Mesendoderm (in vitro differentiated cells): ENCODE data around the gene CBL.

ENCODE experiments used
- DNase-seq: peaks from one replicate; pipeline ENCODE4 v3.0.0; 2013
- H2AK5ac ChIP-seq: 2 replicates; pipeline ENCODE4 v1.6.1; 2013; ENCODE audit warnings: low read length, inconsistent platforms
- H2BK120ac ChIP-seq: 2 replicates; pipeline ENCODE4 v1.6.1; 2013; ENCODE audit warnings: low read depth, mild to moderate bottlenecking, low read length, moderate library complexity, mixed read lengths
- H2BK15ac ChIP-seq: replicated peaks from 2 replicates; pipeline ENCODE4 v1.6.1; 2013; ENCODE audit warnings: low read depth, mild to moderate bottlenecking, moderate library complexity
- H2BK5ac ChIP-seq: 2 replicates; pipeline ENCODE4 v1.6.1; 2013; ENCODE audit warnings: low read length, inconsistent platforms
- H3K18ac ChIP-seq: 2 replicates; pipeline ENCODE4 v1.6.1; 2013; ENCODE audit warnings: mild to moderate bottlenecking, low read length, mixed read lengths
- H3K23ac ChIP-seq: one replicate; pipeline ENCODE4 v1.6.1; 2013; ENCODE audit warnings: low read length
- H3K27ac ChIP-seq: 2 replicates; pipeline ENCODE4 v1.5.1; 2013; ENCODE audit warnings: low read depth, mild to moderate bottlenecking, inconsistent platforms, low read length, moderate library complexity
- H3K27me3 ChIP-seq: 2 replicates; pipeline ENCODE4 v1.6.1; 2013; ENCODE audit warnings: low read length, control low read depth, mild to moderate bottlenecking, inconsistent platforms; ENCODE audit not compliant: insufficient read depth, poor library complexity
- H3K36me3 ChIP-seq: 2 replicates; pipeline ENCODE4 v1.6.1; 2013; ENCODE audit warnings: low read length, inconsistent platforms; ENCODE audit not compliant: control insufficient read depth, insufficient read depth
- H3K4ac ChIP-seq: one replicate; pipeline ENCODE4 v1.6.1; 2013; ENCODE audit warnings: low read depth, mild to moderate bottlenecking, low read length, moderate library complexity
- H3K4me1 ChIP-seq: 2 replicates; pipeline ENCODE4 v1.6.1; 2013; ENCODE audit warnings: low read depth, low read length, inconsistent platforms; ENCODE audit not compliant: control insufficient read depth
- H3K4me2 ChIP-seq: 2 replicates; pipeline ENCODE4 v1.6.1; 2013; ENCODE audit warnings: low read length
- H3K4me3 ChIP-seq: 2 replicates; pipeline ENCODE4 v1.5.1; 2013; ENCODE audit warnings: mild to moderate bottlenecking, low read length
- H3K56ac ChIP-seq: one replicate; pipeline ENCODE4 v1.6.1; 2013; ENCODE audit warnings: low read length
- H3K79me1 ChIP-seq: 2 replicates; pipeline ENCODE4 v1.6.1; 2013; ENCODE audit warnings: low read length, inconsistent platforms
- H3K79me2 ChIP-seq: 2 replicates; pipeline ENCODE4 v1.6.1; 2013; ENCODE audit warnings: mild to moderate bottlenecking, low read length; ENCODE audit not compliant: control insufficient read depth, insufficient read depth
- H3K9ac ChIP-seq: 2 replicates; pipeline ENCODE4 v1.6.1; 2013; ENCODE audit warnings: low read length, inconsistent platforms
- H4K5ac ChIP-seq: one replicate; pipeline ENCODE4 v1.6.1; 2013; ENCODE audit warnings: low read length
- H4K8ac ChIP-seq: one replicate; pipeline ENCODE4 v1.6.1; 2013; ENCODE audit warnings: low read depth, mild to moderate bottlenecking, control low read depth, low read length, moderate library complexity
- WGBS: extraction: QIAGEN DNeasy Blood & Tissue Kit; methylation state at CpG from one replicate; pipeline ENCODE4 v1.1.7; 2013; ENCODE audit warnings: low lambda C conversion rate, missing lambda C conversion rate; ENCODE audit not compliant: insufficient coverage; ENCODE audit errors: extremely low coverage; 5-methylcytosine and 5-hydroxymethylcytosine counted together

The CBL gene

DNA sequence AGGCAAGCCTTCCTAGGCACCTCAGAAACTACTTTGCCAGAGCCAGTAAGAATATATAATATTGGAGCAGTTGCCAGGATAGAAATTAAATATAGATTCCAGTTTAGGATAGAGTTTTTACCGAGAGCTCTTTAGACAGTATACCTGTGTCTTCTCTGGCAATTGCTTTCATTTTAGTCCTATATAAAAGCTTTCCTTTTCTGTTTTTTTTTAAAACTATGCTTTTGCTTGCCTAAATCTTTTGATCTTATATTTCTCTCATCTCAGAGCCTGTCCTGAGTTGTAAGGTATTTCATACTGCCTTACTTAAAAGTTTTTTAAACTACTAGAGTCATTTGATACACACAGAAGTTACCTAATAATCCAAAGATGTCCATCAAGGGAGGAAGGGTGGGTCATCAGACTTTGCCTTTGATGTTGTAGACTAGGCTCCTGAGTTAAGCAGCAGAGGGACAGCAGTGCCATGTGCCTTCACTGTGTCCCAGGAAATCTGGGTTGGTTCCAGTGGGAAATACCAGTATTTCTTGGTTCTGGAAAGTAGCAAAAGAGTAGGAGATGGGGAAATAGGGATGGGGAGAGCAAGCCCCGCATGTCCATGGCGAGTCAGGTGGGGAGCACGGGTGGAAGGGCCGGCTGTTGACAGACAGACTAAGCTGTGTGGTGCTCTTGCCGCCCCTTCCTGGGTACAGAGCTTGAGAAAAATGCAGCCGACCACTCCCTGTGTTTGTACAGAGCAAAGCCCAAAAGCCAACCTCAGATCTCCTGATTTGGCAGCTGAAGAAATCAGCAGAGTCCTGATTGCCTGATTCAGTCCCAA is 99.6 kb downstream of the CBL start:
- peaks cover 4% of the 10 kb centered on the region for H3K36me3 ChIP-seq
- no peaks in the 10 kb centered on the region for H3K79me2 ChIP-seq
- H3K9ac ChIP-seq: no peak overlapping the region
- peaks cover 2% of the 10 kb centered on the region for H3K4me1 ChIP-seq
- no peak overlapping the region for H3K27ac ChIP-seq
- H2BK120ac ChIP-seq: no peak overlapping the region
- WGBS: no CpG with 5 or more reads among the region's 7 CpGs
- H2BK15ac ChIP-seq: no peak overlapping the region
- H3K4me2 ChIP-seq: no peak overlapping the region
- no peak overlapping the region for H3K18ac ChIP-seq
- H3K4me3 ChIP-seq: no peak overlapping the region
- H3K23ac ChIP-seq: no peak overlapping the region
- H2AK5ac ChIP-seq: no peak overlapping the region
- H3K79me1 ChIP-seq: no peaks in the 10 kb centered on the region
- no peak overlapping the region for H4K8ac ChIP-seq
- H3K56ac ChIP-seq: no peak overlapping the region
- no peaks in the 10 kb centered on the region for H3K27me3 ChIP-seq
- no peak overlapping the region for H3K4ac ChIP-seq
- H2BK5ac ChIP-seq: no peak overlapping the region
- no peak overlapping the region for H4K5ac ChIP-seq
- DNase-seq: no peak

DNA sequence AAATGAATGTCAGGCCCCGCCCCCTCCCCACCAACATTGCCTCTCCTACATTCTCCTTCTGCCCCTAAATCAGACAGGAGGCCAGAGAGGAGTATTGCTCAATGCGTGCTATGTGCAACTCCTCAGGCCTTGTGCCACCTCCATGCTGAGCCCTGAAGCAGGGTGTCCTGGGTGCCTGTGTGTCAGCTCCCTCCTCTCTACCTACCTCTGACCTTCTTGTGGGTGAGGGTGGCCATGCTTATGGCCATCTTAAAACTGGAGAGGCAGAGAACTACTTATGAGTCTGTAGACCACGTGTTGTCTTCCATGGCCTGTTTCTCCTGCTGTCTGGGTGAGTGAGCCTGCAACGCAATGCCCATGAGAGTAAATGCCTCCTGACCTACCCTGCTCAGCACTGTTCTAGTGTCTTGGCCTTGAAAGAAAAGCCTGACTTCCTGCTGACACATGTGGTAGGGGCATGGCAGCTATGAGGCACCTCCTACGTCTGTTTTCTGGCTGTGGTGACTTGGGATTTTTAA is 100.3 kb downstream of the CBL start:
- Histone ChIP-seq H3K36me3 (peaks cover 4% of the 10 kb centered on the region), H3K27me3 (no peaks in the 10 kb centered on the region), H3K23ac (no peak overlapping the region), H3K79me2 (no peaks in the 10 kb centered on the region), H2AK5ac (no peak overlapping the region), H2BK120ac (no peak overlapping the region), H3K4me1 (peaks cover 2% of the 10 kb centered on the region), H3K56ac (no peak overlapping the region), H4K8ac (no peak overlapping the region), H3K9ac (no peak overlapping the region), H3K27ac (no peak overlapping the region), H2BK5ac (no peak overlapping the region), H3K18ac (no peak overlapping the region), H3K79me1 (no peaks in the 10 kb centered on the region), H3K4ac (no peak overlapping the region), H2BK15ac (no peak overlapping the region), H3K4me3 (no peak overlapping the region), H3K4me2 (no peak overlapping the region), H4K5ac (no peak overlapping the region)
- DNase-seq: no peak
- no CpG with 5 or more reads among the region's 5 CpGs for WGBS

DNA sequence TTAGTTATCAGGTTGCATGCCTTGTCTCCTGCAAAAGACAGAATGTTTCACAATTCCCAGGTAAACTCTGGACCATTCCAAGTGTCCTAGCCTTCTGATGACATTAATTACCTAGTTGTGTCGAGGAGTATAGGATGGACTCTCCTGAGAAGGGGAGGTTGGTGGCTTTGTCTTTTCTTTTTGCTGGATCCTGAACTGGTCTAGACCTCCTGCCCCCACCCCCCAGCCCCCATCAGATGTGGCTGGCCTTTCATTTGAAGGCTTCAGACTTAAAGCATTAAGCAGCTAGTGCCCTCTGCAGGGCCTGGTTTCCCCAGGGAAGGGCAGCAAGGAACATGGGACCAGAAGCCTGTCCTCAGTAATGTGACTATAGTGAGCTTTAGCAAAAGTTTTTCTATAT is 101.1 kb downstream of the CBL start:
- no CpG with 5 or more reads among the region's 1 CpG for WGBS
- no peaks in the 10 kb centered on the region for H3K27me3 ChIP-seq

DNA sequence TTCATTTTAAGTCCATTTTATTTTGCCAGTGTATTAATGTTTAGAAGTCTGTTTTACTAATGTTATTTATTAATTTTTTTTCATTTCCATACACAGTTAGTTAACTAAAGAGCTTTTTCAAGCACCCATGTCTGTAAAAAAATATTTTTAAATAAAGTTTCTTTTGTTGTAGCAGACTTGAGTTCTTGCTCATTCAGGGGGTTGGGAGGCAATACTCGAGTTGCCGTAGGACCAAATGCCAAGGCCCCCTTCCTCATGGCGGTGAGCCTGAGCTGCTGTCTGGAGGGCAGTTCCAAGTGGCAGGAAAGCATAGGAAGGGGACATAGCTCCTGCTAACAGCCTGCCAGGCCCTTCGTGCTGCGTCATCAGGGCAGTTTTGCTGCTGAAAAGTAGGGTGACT is 101.8 kb downstream of the CBL start:
- no peak overlapping the region for H2BK15ac ChIP-seq
- no peak overlapping the region for H2BK5ac ChIP-seq
- no peaks in the 10 kb centered on the region for H3K27me3 ChIP-seq
- no peaks in the 10 kb centered on the region for H3K79me1 ChIP-seq
- H3K36me3 ChIP-seq: peaks cover 7% of the 10 kb centered on the region
- no peaks in the 10 kb centered on the region for H3K79me2 ChIP-seq
- no peak overlapping the region for H3K27ac ChIP-seq
- no peak overlapping the region for H3K23ac ChIP-seq
- WGBS: no CpG with 5 or more reads among the region's 5 CpGs
- H2BK120ac ChIP-seq: no peak overlapping the region
- peaks cover 2% of the 10 kb centered on the region for H3K4me1 ChIP-seq
- no peak for DNase-seq
- H4K8ac ChIP-seq: no peak overlapping the region
- no peak overlapping the region for H3K9ac ChIP-seq
- H4K5ac ChIP-seq: no peak overlapping the region
- no peak overlapping the region for H3K18ac ChIP-seq
- H3K4me3 ChIP-seq: no peak overlapping the region
- no peak overlapping the region for H2AK5ac ChIP-seq
- no peak overlapping the region for H3K4ac ChIP-seq
- H3K56ac ChIP-seq: no peak overlapping the region
- no peak overlapping the region for H3K4me2 ChIP-seq

More for the DNA sequence above, 101.1 kb downstream of the CBL start:
- Histone ChIP-seq H2AK5ac (no peak overlapping the region), H3K36me3 (peaks cover 4% of the 10 kb centered on the region), H3K4me2 (no peak overlapping the region), H2BK120ac (no peak overlapping the region), H3K23ac (no peak overlapping the region), H3K79me2 (no peaks in the 10 kb centered on the region), H3K9ac (no peak overlapping the region), H2BK15ac (no peak overlapping the region), H3K79me1 (no peaks in the 10 kb centered on the region), H2BK5ac (no peak overlapping the region), H3K27ac (no peak overlapping the region), H3K4me3 (no peak overlapping the region), H4K5ac (no peak overlapping the region), H3K4me1 (peaks cover 2% of the 10 kb centered on the region), H3K18ac (no peak overlapping the region), H3K56ac (no peak overlapping the region), H4K8ac (no peak overlapping the region), H3K4ac (no peak overlapping the region)
- DNase-seq: peak; percentile 70

DNA sequence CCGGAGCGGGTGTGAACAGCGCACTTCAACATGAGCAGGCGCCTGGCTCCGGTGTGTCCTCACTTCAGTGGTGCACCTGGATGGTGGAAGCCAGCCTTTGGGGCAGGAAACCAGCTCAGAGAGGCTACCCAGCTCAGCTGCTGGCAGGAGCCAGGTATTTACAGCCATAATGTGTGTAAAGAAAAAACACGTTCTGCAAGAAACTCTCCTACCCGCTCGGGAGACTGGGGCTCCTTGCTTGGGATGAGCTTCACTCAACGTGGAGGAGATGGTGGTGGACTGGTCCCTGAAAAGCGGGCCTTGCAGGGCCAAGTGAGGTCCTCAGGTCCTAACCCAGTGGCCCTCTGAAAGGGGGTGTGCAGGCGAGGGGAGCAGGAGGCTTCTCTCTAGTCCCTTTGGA is 103.3 kb downstream of the CBL start:
- Histone ChIP-seq H3K79me2 (no peaks in the 10 kb centered on the region), H3K4me3 (no peak overlapping the region), H4K8ac (no peak overlapping the region), H3K4ac (no peak overlapping the region), H3K23ac (no peak overlapping the region), H3K56ac (no peak overlapping the region), H3K79me1 (no peaks in the 10 kb centered on the region), H2BK120ac (no peak overlapping the region), H3K27ac (no peak overlapping the region), H3K18ac (no peak overlapping the region), H3K36me3 (peaks cover 6% of the 10 kb centered on the region), H3K4me2 (no peak overlapping the region), H3K27me3 (no peaks in the 10 kb centered on the region), H4K5ac (no peak overlapping the region), H2BK5ac (no peak overlapping the region), H3K9ac (no peak overlapping the region), H3K4me1 (peaks cover 2% of the 10 kb centered on the region), H2AK5ac (no peak overlapping the region), H2BK15ac (no peak overlapping the region)
- no peak for DNase-seq
- WGBS: no CpG with 5 or more reads among the region's 11 CpGs
